Measurements from ENCODE around the gene ELOVL5.

ELOVL5 gene

DNA sequence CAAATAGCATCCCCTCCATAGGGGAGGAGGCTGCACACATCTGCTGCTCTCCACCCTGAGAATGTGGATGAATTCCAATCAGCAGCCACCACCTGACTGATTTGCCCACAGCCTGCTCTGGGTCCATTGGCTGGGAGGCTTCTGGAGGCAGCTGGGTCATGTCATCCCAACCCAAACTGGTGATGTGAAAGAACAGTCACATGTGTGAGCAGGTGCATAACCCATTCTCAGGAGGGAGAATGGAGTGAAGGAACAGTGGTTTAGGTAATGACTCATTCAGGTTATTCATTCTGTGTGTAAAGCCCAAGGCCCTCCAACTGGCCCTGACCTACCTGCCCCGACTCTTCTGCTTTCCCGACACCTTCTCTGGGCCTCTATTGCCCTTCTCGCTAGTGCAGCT is 109.2 kb downstream of the ELOVL5 start:
- Mint-ChIP-seq H3K27ac (no peak overlapping the region), H3K4me1 (peaks cover 43% of the 10 kb centered on the region)
- peak; percentile 78 for ATAC-seq

DNA sequence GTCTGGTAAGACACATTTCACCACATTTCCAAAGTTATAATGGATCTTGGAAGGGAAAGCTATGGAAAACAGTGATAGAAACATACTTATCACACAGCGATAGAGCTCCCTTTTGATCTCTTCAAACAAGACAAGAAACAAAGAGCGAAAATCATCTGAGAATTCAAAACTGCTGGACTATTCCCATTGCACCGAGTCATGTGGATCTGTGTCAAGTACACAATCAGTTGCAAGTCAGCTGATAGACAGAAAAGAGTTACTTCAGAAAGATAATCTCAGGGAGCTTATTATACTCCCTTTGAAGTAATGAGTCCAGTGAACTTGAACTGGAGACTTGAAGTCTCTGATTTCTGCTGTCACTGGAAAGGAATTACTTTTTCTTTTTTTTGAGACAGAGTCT is 110.4 kb downstream of the ELOVL5 start:
- H3K9me3 Mint-ChIP-seq = no peaks in the 10 kb centered on the region
- H3K27ac Mint-ChIP-seq = no peak overlapping the region
- no peaks in the 10 kb centered on the region for H3K36me3 Mint-ChIP-seq
- H3K4me3 Mint-ChIP-seq = no peak overlapping the region
- ATAC-seq (no peak), DNase-seq (ENCODE audit: low spot score in 2 of 2) (no peak)
- peaks cover 43% of the 10 kb centered on the region for H3K4me1 Mint-ChIP-seq

More for the DNA sequence above, 109.2 kb downstream of the ELOVL5 start:
- DNase-seq (ENCODE audit: low spot score in 2 of 2) = no peak
- no peaks in the 10 kb centered on the region for H3K9me3 Mint-ChIP-seq
- no peaks in the 10 kb centered on the region for H3K36me3 Mint-ChIP-seq
- H3K4me3 Mint-ChIP-seq = no peak overlapping the region

DNA sequence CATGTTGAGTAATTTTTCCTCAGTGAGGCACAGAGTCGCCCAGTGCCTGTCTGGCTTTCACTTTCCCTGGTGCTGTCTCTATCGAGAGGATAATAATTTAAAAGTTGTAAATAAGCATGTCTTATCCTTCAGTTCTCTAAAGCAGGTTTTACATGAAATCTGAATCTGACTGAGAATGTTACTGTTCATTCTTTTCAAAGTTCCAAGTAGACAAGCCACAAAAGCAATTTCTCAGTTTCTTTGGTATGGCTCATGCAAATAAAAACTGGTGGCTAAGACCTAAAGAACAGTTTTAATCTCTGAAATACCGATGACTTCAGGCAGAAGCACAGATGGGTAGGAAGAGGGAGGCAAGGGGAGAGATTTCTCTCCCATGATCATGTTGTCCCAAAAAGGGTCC is 112.5 kb downstream of the ELOVL5 start:
- Mint-ChIP-seq H3K4me1 (peaks cover 56% of the 10 kb centered on the region), H3K27ac (peak overlapping the region; percentile 36), H3K36me3 (no peaks in the 10 kb centered on the region), H3K9me3 (no peaks in the 10 kb centered on the region), H3K4me3 (peak overlapping the region; percentile 52)
- DNase-seq (ENCODE audit: low spot score in 2 of 2) (no peak), ATAC-seq (peak; percentile 35)

DNA sequence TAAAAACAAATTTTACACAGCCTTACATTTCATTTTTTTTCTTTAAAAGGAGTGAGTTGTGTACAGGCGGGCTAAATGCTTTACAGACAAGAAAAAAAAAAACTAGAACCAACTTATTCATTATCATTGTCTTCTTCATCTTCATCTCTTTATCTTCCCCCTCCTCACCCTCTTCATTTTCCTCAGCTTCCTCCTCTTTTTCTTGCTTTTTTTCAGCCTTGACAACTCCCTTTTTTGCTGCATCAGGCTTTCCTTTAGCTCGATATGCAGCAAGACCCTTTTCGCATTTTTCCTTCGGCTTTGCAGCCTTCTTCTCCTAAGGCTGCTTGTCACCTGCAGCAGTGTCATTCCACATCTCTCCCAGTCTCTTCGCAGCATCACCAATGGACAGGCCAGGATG is 113.2 kb downstream of the ELOVL5 start:
- H3K27ac Mint-ChIP-seq = no peak overlapping the region
- H3K9me3 Mint-ChIP-seq = no peaks in the 10 kb centered on the region
- no peak for DNase-seq (ENCODE audit: low spot score in 2 of 2)
- no peak for ATAC-seq
- H3K4me1 Mint-ChIP-seq = peaks cover 53% of the 10 kb centered on the region
- no peaks in the 10 kb centered on the region for H3K36me3 Mint-ChIP-seq
- peak overlapping the region; percentile 52 for H3K4me3 Mint-ChIP-seq

- no peak for DNase-seq (ENCODE audit: low spot score in 2 of 2)
- H3K36me3 Mint-ChIP-seq = no peaks in the 10 kb centered on the region
- ATAC-seq = no peak
- no peaks in the 10 kb centered on the region for H3K9me3 Mint-ChIP-seq
- no peak overlapping the region for H3K4me3 Mint-ChIP-seq
- peaks cover 46% of the 10 kb centered on the region for H3K4me1 Mint-ChIP-seq
- H3K27ac Mint-ChIP-seq = no peak overlapping the region
Observed at GRCh38 chr6:53233309-53233708, 115.4 kb downstream of the ELOVL5 start.

- no peak for DNase-seq (ENCODE audit: low spot score in 2 of 2)
- no peak overlapping the region for H3K27ac Mint-ChIP-seq
- no peak for ATAC-seq
- H3K4me3 Mint-ChIP-seq = peak overlapping the region; percentile 14
- no peaks in the 10 kb centered on the region for H3K36me3 Mint-ChIP-seq
- peaks cover 31% of the 10 kb centered on the region for H3K4me1 Mint-ChIP-seq
- no peaks in the 10 kb centered on the region for H3K9me3 Mint-ChIP-seq
Observed at GRCh38 chr6:53230775-53231467, 117.8 kb downstream of the ELOVL5 start.

DNA sequence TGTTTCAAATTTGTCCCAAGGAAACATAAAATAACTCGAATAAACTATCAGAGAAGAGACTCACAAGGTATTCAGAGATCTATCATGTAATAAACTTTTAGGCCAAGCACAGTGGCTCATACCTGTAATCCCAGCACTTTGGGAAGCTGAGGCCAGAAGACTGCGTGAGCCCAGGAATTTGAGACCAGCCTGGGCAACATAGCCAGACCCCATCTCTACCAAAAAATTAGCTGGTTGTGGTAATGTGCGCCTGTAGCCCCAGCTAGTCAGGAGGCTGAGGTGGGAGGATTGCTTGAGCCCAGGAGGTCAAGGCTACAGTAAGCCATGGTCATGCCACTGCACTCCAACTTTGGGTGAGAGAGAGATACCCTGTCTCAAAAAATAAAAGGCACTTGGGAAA is 120.9 kb downstream of the ELOVL5 start:
- H3K9me3 Mint-ChIP-seq = no peaks in the 10 kb centered on the region
- no peak overlapping the region for H3K27ac Mint-ChIP-seq
- peaks cover 25% of the 10 kb centered on the region for H3K4me1 Mint-ChIP-seq
- no peak overlapping the region for H3K4me3 Mint-ChIP-seq
- no peaks in the 10 kb centered on the region for H3K36me3 Mint-ChIP-seq
- DNase-seq (ENCODE audit: low spot score in 2 of 2) (no peak), ATAC-seq (no peak)

GRCh38 chr6:53220605-53221004 is 128.1 kb downstream of the ELOVL5 start:
- Mint-ChIP-seq H3K27ac (no peak overlapping the region), H3K9me3 (no peaks in the 10 kb centered on the region), H3K4me3 (no peak overlapping the region), H3K36me3 (no peaks in the 10 kb centered on the region), H3K4me1 (peaks cover 6% of the 10 kb centered on the region)
- DNase-seq (ENCODE audit: low spot score in 2 of 2) (no peak), ATAC-seq (no peak)

Measured in stimulated activated effector memory CD8-positive, alpha-beta T cell treated with anti-CD3 and anti-CD28 coated beads, Interleukin-12 subunit alpha, Interleukin-12 subunit beta, amount 100 ng/mL, for 72 hours (primary cell).